ENCODE measurements around the gene ARHGAP21.

ARHGAP21 gene

GRCh38 chr10:24533981-24534380, 189.7 kb downstream of the ARHGAP21 start:
- no peak for DNase-seq (ENCODE audit: low read depth)
